Panc1 (cell line): ENCODE data around the gene GPRIN1. TPM values are rescaled to one million over a fixed set of nuclear protein-coding genes. Genes with fewer than 3 reads are reported as not detected.

Experiments used
- ATAC-seq: fragments of 200-7000 bp; cut with Tn5 transposase; 2 replicates; pipeline ENCODE4 v1.9.1; 2020; ENCODE audit warnings: mild to moderate bottlenecking, moderate library complexity
- BruUV-seq: library from RNA; stranded (reverse); fragments of 400-500 nt; replicated peaks from 2 replicates; lab custom pipeline; 2021; lab: Mats Ljungman, UMichigan
- CTCF ChIA-PET: fragments of 300-600 bp; sonication (Branson Sonifier 250); formaldehyde crosslinking; loops from one replicate; lab custom pipeline; 2022; ENCODE audit warnings: antibody characterized with exemption; lab: Charles Lee
- POLR2A ChIA-PET: fragments of 300-600 bp; sonication (Branson Sonifier 250); formaldehyde crosslinking; loops from one replicate; lab custom pipeline; 2022; ENCODE audit warnings: antibody characterized with exemption; lab: Charles Lee
- DNase-seq: peaks from one replicate; pipeline ENCODE4 v3.0.0-alpha.2; 2010; ENCODE audit warnings: low read depth, low spot score
- H3K27ac ChIP-seq: 2 replicates; pipeline ENCODE4 v1.5.1; 2011; ENCODE audit warnings: mild to moderate bottlenecking, low read length, inconsistent platforms
- H3K27me3 ChIP-seq: fragments of 200-500 bp; sonication (Bioruptor generic); 2 replicates; pipeline ENCODE4 v1.6.0; 2014; ENCODE audit warnings: low read length, inconsistent platforms; ENCODE audit not compliant: control insufficient read depth, insufficient read depth
- H3K36me3 ChIP-seq: fragments of 200-500 bp; sonication (Bioruptor generic); 2 replicates; pipeline ENCODE4 v1.5.1; 2014; ENCODE audit warnings: inconsistent platforms, mild to moderate bottlenecking, low read length, moderate library complexity; ENCODE audit not compliant: control insufficient read depth, insufficient read depth
- H3K4me1 ChIP-seq: 2 replicates; pipeline ENCODE4 v1.5.1; 2011; ENCODE audit warnings: inconsistent platforms, mild to moderate bottlenecking, low read length, moderate library complexity; ENCODE audit not compliant: control insufficient read depth, insufficient read depth
- H3K4me3 ChIP-seq, 2 experiments: 2 replicates each; pipeline ENCODE4 v1.5.1; 2011 to 2012; ENCODE audit warnings: low read depth in 2 of 2, low read length in 2 of 2, mild to moderate bottlenecking in 2 of 2, inconsistent platforms in 1 of 2, moderate library complexity in 1 of 2
- H3K9me3 ChIP-seq: fragments of 200-500 bp; sonication (Bioruptor generic); 2 replicates; pipeline ENCODE4 v1.5.1; 2014; ENCODE audit warnings: low read depth, mild to moderate bottlenecking, inconsistent platforms, low read length, moderate library complexity; ENCODE audit not compliant: control insufficient read depth, insufficient read depth
- POLR2AphosphoS5 ChIP-seq: IDR thresholded peaks from 2 replicates; pipeline ENCODE4 v1.6.1; 2012; ENCODE audit warnings: mild to moderate bottlenecking, low read depth, low read length, moderate library complexity
- REST ChIP-seq, 2 experiments: IDR thresholded peaks; 2 replicates each; pipeline ENCODE4 v1.6.1; 2011 to 2012; ENCODE audit warnings: low read depth in 2 of 2, control low read depth in 1 of 2, low read length in 1 of 2, mild to moderate bottlenecking in 1 of 2, moderate library complexity in 1 of 2; ENCODE audit not compliant: insufficient read depth in 1 of 2
- SIN3A ChIP-seq: IDR thresholded peaks from 2 replicates; pipeline ENCODE4 v1.6.1; 2012; ENCODE audit warnings: low read depth, mild to moderate bottlenecking, low read length, moderate library complexity, borderline replicate concordance; ENCODE audit not compliant: insufficient read depth
- TCF7L2 ChIP-seq: IDR thresholded peaks from 2 replicates; pipeline ENCODE4 v1.6.1; 2011; ENCODE audit warnings: mild to moderate bottlenecking, low read depth, low read length, inconsistent platforms
- in situ Hi-C: cut with HindIII; loops from 2 replicates; pipeline ENCODE4 v1.10.0; 2016; ENCODE audit warnings: low sequenced_read_pairs, low pct_unique_long_range_greater_than_20kb
- intact Hi-C: fragments of 100-400 bp; cut with micrococcal nuclease; formaldehyde crosslinking; loops from one replicate; pipeline ENCODE4 v1.10.0; 2022; ENCODE audit not compliant: unreplicated experiment
- total RNA-seq: library from RNA; stranded (reverse); gene quantifications from one replicate; pipeline ENCODE4 v1.2.1, GENCODE V29; 2021; ENCODE audit not compliant: unreplicated experiment
- TF ChIP-seq, protein P1 (sequence below): fragments of 450-650 bp; IDR thresholded peaks from 2 replicates; pipeline ENCODE4 v1.5.1; 2017; ENCODE audit warnings: mild to moderate bottlenecking

GPRIN1 gene
- total RNA-seq, 1 experiment from 2014 or later, result 18.9 TPM

- POLR2A ChIA-PET, result no interaction called here
- no peak for ATAC-seq
- Histone ChIP-seq H3K27me3 (no peaks in the 10 kb centered on the region), H3K27ac (no peak overlapping the region), H3K4me1 (no peaks in the 10 kb centered on the region), H3K36me3 (no peaks in the 10 kb centered on the region), H3K9me3 (no peaks in the 10 kb centered on the region), H3K4me3 (no peak overlapping the region)
- TF ChIP-seq REST (IDR thresholded peaks at IDR 0.05; ENCODE audit: insufficient read depth in 1 of 2, low read depth in 2 of 2, low read length in 1 of 2), result no peak
- TF ChIP-seq, protein P1, sequence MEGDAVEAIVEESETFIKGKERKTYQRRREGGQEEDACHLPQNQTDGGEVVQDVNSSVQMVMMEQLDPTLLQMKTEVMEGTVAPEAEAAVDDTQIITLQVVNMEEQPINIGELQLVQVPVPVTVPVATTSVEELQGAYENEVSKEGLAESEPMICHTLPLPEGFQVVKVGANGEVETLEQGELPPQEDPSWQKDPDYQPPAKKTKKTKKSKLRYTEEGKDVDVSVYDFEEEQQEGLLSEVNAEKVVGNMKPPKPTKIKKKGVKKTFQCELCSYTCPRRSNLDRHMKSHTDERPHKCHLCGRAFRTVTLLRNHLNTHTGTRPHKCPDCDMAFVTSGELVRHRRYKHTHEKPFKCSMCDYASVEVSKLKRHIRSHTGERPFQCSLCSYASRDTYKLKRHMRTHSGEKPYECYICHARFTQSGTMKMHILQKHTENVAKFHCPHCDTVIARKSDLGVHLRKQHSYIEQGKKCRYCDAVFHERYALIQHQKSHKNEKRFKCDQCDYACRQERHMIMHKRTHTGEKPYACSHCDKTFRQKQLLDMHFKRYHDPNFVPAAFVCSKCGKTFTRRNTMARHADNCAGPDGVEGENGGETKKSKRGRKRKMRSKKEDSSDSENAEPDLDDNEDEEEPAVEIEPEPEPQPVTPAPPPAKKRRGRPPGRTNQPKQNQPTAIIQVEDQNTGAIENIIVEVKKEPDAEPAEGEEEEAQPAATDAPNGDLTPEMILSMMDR, result no peak
- no peak for TF ChIP-seq TCF7L2
- no peak for TF ChIP-seq SIN3A
- TF ChIP-seq POLR2AphosphoS5, result no peak
- CTCF ChIA-PET, result interaction anchor here (0.6 kb wide), 1 partner anchor 241 kb away, joined by 3 read pairs; no protein-coding TSS in a partner anchor
- intact Hi-C loops, result no loop called here
- in situ Hi-C loops, result no loop called here
- no peak for DNase-seq
- no TSS peak for BruUV-seq
Observed at GRCh38 chr5:176656467-176656990, 46.6 kb upstream of the GPRIN1 start.

- TF ChIP-seq REST (IDR thresholded peaks at IDR 0.05; ENCODE audit: insufficient read depth in 1 of 2, low read depth in 2 of 2, low read length in 1 of 2) (no peak), POLR2AphosphoS5 (no peak)
- TF ChIP-seq, protein P1, result no peak
- Histone ChIP-seq H3K4me3 (no peak overlapping the region), H3K27me3 (no peaks in the 10 kb centered on the region), H3K9me3 (no peaks in the 10 kb centered on the region), H3K4me1 (no peaks in the 10 kb centered on the region), H3K27ac (no peak overlapping the region), H3K36me3 (no peaks in the 10 kb centered on the region)
- in situ Hi-C loops, result no loop called here
- no peak for ATAC-seq
- BruUV-seq, result no TSS peak
- CTCF ChIA-PET, result interaction anchor here (0.5 kb wide), 1 partner anchor 204 kb away, joined by 4 read pairs; no protein-coding TSS in a partner anchor
- POLR2A ChIA-PET, result no interaction called here
- intact Hi-C loops, result no loop called here
- no peak for DNase-seq
Observed at GRCh38 chr5:176654856-176655255, 44.9 kb upstream of the GPRIN1 start.
